ENCODE measurements around the gene RBM38. TPM values are rescaled to one million over a fixed set of nuclear protein-coding genes. Genes with fewer than 3 reads are reported as not detected.

The RBM38 gene
- total and polyA plus RNA-seq, 2 of the 4 experiments (the other 2 are of a cell fraction): 5.2 to 11.9 TPM

GRCh38 chr20:57385940-57386339 is 5.3 kb upstream of the RBM38 start:
- H2AFZ ChIP-seq (replicated peaks; ENCODE audit: low read length, poor library complexity): no peak overlapping the region
- H2AK9ac ChIP-seq (replicated peaks; ENCODE audit: low read depth, low read length, poor library complexity): no peak overlapping the region
- H3K9me3 ChIP-seq (ENCODE audit: control insufficient read depth, insufficient read depth, low read length): no peaks in the 10 kb centered on the region
- H2BK20ac ChIP-seq (ENCODE audit: low read depth, low read length): no peak overlapping the region
- no peak overlapping the region for H3K4ac ChIP-seq (ENCODE audit: low read depth, low read length)
- intact Hi-C loops (cut with micrococcal nuclease): loop anchor here (5.0 to 10.0 kb wide), 2 partner anchors 829 to 1511 kb away; no protein-coding TSS in a partner anchor
- 0 out of 2 replicates have a peak, but pooled peaks cover 3% of the 10 kb centered on the region for H3K9me1 ChIP-seq (ENCODE audit: insufficient read depth, low read length)
- H3K27ac ChIP-seq (ENCODE audit: insufficient read depth, low read length): no peak overlapping the region
- no peak overlapping the region for H3K9ac ChIP-seq (ENCODE audit: low read depth, low read length)
- H4K8ac ChIP-seq (ENCODE audit: low read depth in 2 of 2, low read length in 2 of 2): no peak overlapping the region
- DNase-seq: no peak
- no peaks in the 10 kb centered on the region for H3K4me1 ChIP-seq (ENCODE audit: control insufficient read depth, insufficient read depth, low read length)
- no peak for TF ChIP-seq RAD21 (IDR thresholded peaks at IDR 0.05; ENCODE audit: low read length)
- no peak for TF ChIP-seq ELK1 (IDR thresholded peaks at IDR 0.05; ENCODE audit: borderline replicate concordance, low read depth, low read length)
- no peak for TF ChIP-seq RCOR1 (IDR thresholded peaks at IDR 0.05; ENCODE audit: insufficient replicate concordance, low read length)
- no peak for TF ChIP-seq CTCF (conservative IDR thresholded peaks at IDR 0.05; ENCODE audit: low read depth, low read length)
- no peak for TF ChIP-seq MXI1 (IDR thresholded peaks at IDR 0.05; ENCODE audit: borderline replicate concordance, low read depth, low read length)
- TF ChIP-seq MAFK (IDR thresholded peaks at IDR 0.05; ENCODE audit: low read depth, low read length): no peak
- TF ChIP-seq POLR2A (IDR thresholded peaks at IDR 0.05; ENCODE audit: low read depth, low read length): no peak
- TF ChIP-seq CEBPB (IDR thresholded peaks at IDR 0.05; ENCODE audit: low read depth, low read length): no peak
- TF ChIP-seq FOS (IDR thresholded peaks at IDR 0.05; ENCODE audit: low read depth, low read length): no peak
- TF ChIP-seq USF2 (IDR thresholded peaks at IDR 0.05; ENCODE audit: low read depth, low read length): no peak
- no peak overlapping the region for H3K4me3 ChIP-seq (ENCODE audit: insufficient read depth, low read depth, low read length)
- no peak overlapping the region for H4K91ac ChIP-seq (ENCODE audit: insufficient read depth, low read depth, low read length)
- no peak overlapping the region for H3K18ac ChIP-seq (ENCODE audit: low read depth, low read length)
- no TSS peak for BruUV-seq (replicated peaks)
- no peak overlapping the region for H3K23ac ChIP-seq (ENCODE audit: low read depth, low read length)
- H3K36me3 ChIP-seq (ENCODE audit: control insufficient read depth, insufficient read depth, low read length): peaks cover 5% of the 10 kb centered on the region; the same call in 1 of the 2 replicates
- 100% methylated on average over 3 of the region's 6 CpGs; no CpG with 5 or more reads in 1 of the 2 experiments for WGBS, 2 experiments (ENCODE audit: extremely low coverage in 2 of 2, insufficient read length in 1 of 2)
- dilution Hi-C loops (cut with HindIII; ENCODE audit: low sequenced_read_pairs, unreplicated experiment): no loop called here
- H3K4me2 ChIP-seq (ENCODE audit: low read depth, low read length): no peak overlapping the region
- ATAC-seq (ENCODE audit: low read depth): no peak
- POLR2A ChIA-PET (ENCODE audit: unreplicated experiment): no interaction called here
- H4K20me1 ChIP-seq (ENCODE audit: insufficient read depth, low read length): no peaks in the 10 kb centered on the region; the same call in 1 of the 2 replicates
- in situ Hi-C loops (cut with MboI; ENCODE audit: low sequenced_read_pairs): loop anchor here (5.0 to 25.0 kb wide), 4 partner anchors 111 to 1651 kb away; partner anchors contain the start of genes ATP5F1E and PRELID3B
- no peak overlapping the region for H3K14ac ChIP-seq (replicated peaks; ENCODE audit: low read depth, low read length)
- no peak overlapping the region for H2BK15ac ChIP-seq (ENCODE audit: low read depth, low read length)
- H3K79me1 ChIP-seq (ENCODE audit: low read depth in 1 of 2, low read length in 2 of 2): no peaks in the 10 kb centered on the region
- H3K56ac ChIP-seq (ENCODE audit: extremely low read depth, insufficient read depth, low read length): no peak overlapping the region
- H3K27me3 ChIP-seq (ENCODE audit: control insufficient read depth, insufficient read depth, low read length): no peaks in the 10 kb centered on the region
- H2BK120ac ChIP-seq (ENCODE audit: low read depth, low read length): no peak overlapping the region
- H2BK5ac ChIP-seq (ENCODE audit: low read depth, low read length, poor library complexity, severe bottlenecking): no peak overlapping the region
- no peak overlapping the region for H4K5ac ChIP-seq (ENCODE audit: low read depth, low read length)
- no peak overlapping the region for H2AK5ac ChIP-seq (ENCODE audit: low read depth, low read length)
- CTCF ChIA-PET: interaction anchor here (1.7 kb wide), 1 partner anchor 110 kb away, joined by 4 read pairs; no protein-coding TSS in a partner anchor

Data from IMR-90 (cell line).